ENCODE data around the gene COL6A5.

- TF ChIP-seq CTCF (IDR thresholded peaks at IDR 0.05) (no peak), POLR2A (IDR thresholded peaks at IDR 0.05) (no peak)
These were observed 4.7 kb upstream of the COL6A5 start for GRCh38 chr3:130340766-130341165.

All from lower leg skin (tissue), 3 donors.